GOT3 (cell line): ENCODE measurements around the gene AFAP1L2.
"Not testable (repeated sequence)": the region's sequence is repeated elsewhere in the genome, so short reads cannot be mapped to it uniquely, and the experiment has no call there.

Experiments used
- DNase-seq: peaks from one replicate; lab custom pipeline; 2025; ENCODE audit warnings: mixed read lengths; lab: John Stamatoyannopoulos, UW

AFAP1L2 gene

DNA sequence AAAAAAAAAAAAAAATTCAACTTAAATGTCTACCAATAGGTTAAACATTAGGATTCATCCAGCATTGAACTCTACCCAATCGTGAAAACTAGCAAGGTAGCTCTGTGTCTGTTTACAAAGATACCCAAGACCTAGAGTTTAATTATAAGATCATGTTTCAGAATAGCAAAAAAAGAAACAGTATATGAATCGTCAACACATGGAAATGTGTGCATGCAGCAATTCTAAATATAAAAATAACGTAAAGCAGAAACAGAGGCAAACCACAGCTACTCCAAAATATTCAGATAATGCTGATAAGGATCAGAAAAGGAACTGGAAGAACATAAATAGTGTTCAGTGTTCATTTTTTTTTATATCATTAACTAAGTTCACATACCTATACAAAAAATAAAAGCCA is 68.7 kb downstream of the AFAP1L2 start:
- DNase-seq: no peak

- no peak for DNase-seq
Observed at GRCh38 chr10:114334301-114334700, 70.0 kb downstream of the AFAP1L2 start.

- not testable (repeated sequence) for DNase-seq
Observed at GRCh38 chr10:114333441-114333840, 70.9 kb downstream of the AFAP1L2 start.

GRCh38 chr10:114332301-114333192 is 71.8 kb downstream of the AFAP1L2 start:
- no peak for DNase-seq

GRCh38 chr10:114329634-114330365 is 74.5 kb downstream of the AFAP1L2 start:
- no peak for DNase-seq

DNA sequence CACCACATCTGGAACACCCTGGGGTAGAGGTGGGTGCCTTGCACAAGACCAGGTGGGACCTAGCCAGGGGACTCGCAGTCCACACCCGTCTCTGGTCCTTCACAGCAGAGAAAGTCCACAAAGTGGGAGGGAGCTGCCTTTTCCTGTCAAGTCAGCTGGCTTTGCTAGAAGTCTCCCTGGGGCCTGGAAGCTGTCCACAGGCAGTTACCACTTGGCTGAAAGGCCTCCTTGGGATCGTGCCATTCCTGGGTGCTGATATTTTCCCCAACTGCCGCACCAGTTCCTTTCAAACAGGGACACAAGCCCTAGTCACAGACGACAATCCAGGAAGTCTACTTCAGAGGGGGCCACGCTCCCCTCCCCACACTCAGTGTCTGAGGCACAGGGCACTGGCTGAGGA is 75.4 kb downstream of the AFAP1L2 start:
- no peak for DNase-seq

DNA sequence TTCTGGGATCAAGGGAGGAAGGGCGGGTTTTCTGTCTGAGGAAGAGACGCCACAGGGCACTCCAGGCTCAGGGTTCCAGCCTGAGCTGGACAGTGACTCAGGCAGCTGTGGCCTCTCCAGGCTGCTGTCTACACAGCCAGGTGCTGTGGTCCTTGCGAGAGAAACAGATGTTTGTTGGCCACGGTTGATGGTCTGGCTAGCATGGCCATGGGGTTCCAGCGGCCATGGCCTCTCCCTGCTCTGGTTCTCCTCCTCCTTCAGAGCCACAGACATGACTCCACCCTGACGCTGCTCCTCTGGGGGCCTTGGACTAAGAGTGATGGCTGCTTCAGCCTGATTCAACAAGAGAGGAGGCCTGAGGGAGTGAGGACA is 75.9 kb downstream of the AFAP1L2 start:
- no peak for DNase-seq

DNA sequence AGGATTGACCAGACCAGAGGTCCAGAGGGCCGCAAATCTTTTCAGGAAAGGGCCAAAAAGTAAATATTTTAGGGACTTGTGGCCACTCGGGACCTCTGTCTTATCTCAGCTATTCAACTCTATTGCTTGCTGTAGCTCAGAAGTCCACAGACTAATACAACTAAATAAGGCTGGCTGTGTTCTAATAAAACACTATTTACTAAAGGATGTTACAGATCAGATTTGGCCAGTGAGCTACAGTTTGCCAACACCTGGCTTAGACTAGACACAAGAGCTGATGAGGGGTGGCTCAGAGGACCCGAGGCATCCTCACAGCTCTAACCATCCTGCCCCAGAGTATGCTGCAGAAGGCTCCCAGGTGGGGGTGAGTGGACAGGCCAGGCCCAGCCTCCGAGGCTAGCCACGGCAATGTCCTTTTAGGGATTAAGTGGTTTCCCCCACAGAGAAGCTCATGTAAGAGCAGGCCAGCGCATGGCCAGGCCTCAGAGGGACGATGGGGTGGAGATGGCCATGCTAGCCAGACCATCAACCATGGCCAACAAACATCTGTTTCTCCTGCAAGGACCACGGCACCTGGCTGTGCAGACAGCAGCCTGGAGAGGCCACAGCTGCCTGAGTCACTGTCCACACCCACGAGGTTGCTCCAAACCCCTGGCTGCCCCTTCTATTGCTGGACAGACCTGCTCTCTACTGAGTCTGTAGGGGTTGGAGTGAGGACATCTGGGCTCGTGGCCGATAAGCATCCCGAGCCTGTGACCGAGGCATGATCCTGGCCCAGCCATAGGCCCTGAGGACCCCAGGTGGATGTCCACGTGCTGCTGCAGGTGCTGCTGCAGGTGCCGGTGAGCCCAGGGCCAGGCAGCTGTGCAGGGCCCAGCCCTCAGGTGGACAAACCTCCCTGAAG is 76.5 kb downstream of the AFAP1L2 start:
- no peak for DNase-seq

GRCh38 chr10:114326795-114327194 is 77.5 kb downstream of the AFAP1L2 start:
- no peak for DNase-seq

GRCh38 chr10:114323023-114323422 is 81.3 kb downstream of the AFAP1L2 start:
- no peak for DNase-seq

DNA sequence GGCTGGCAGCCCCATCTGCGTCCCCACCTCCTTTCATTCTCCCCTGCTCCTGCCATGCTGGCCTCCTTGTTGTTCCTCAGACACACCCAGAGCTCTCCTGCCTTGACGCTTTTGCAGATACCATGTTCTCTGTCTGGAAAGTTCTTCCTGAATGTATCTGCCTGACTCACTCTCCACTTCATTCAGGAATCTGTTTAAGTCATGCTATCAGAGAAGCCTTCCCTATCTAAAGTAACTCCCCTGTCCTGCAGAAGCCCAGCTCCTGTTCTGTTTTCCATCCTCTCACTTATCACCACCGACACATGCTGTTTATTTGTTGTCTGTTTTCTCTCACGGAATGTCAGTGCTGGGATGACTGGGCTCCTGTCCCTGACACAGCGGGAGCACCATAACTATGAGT is 82.0 kb downstream of the AFAP1L2 start:
- no peak for DNase-seq

GRCh38 chr10:114320249-114321116 is 83.8 kb downstream of the AFAP1L2 start:
- no peak for DNase-seq

- no peak for DNase-seq
Observed at GRCh38 chr10:114319406-114320248, 84.7 kb downstream of the AFAP1L2 start.

DNA sequence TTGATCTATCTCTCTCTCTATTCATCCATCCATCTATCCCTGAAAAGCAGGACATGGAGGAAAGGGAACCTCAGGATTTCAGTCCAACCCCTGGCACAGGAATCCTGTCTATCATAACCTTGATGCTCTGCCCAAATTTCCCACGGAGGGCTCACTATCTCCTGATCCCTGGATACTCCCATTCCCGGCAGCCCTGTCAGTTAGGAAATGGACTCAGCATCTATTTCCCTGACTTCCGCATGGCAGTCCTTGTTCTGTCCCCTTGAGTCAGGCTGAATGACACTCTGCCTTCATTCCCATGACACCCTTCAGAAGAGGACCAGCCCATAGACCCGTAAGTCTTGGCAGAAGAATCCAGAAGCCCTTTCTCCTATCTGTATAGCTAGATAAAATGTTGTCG is 87.6 kb downstream of the AFAP1L2 start:
- DNase-seq: no peak

DNA sequence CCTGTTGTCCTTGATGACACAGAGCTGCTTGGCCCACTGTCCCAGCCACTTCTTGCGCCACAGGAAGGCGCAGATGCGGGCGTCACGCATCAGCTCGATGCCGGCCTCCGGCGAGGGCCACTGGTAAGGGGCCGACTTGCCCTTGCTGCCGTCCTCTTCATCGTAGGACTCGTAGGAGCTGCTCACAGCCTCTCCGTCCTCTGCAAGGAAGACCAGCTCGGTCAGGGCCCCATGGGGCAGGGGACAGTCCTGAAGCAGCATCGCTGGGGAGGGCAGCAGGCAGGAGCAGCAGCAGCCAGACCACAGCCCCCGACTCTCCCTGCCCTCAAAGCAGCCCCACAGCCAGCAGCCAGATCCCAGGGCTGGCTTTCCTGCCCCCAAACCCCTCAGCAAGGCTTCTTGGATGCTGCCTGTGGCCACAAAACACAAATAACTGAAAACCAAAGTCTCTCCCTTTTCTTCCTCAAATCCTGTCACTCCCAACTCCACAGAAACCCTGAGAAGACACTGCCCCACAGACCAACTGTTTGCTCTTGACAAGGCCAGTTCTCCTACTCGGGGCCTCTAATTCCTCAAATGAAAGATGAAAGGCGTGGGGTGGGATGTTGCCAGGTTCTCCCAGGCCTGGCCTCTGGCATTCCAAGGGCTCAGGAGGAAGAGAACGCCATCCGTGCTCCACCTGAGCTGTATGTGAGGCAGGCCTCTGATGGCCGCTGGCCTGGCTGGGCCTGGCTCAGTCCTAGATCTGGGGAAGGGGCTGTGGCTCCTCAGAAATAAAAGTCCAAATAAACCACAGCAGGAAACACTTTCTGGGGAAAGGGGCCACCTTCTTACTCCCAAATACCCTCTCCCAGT is 88.5 kb downstream of the AFAP1L2 start:
- DNase-seq: no peak

DNA sequence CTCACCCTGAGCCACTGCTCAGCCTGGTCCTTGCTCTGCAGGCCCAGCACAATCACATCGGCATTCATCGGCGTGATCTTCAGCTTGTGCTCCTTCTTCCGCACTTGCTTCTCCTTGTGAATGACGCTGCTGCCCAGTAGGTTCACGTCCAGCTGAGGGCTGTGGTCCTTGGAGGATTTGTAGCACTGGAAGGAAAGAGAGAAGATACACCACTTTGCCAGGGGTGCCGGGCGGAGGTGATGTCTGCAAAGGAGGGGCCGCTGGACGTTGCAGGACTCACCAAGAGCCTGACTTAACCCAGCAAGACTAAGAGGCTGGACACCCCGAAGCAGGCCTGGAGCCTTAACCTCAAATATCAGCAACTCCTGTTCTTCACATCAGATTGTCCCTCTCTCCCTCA is 90.4 kb downstream of the AFAP1L2 start:
- no peak for DNase-seq

- DNase-seq: no peak
Observed at GRCh38 chr10:114313139-114313538, 91.2 kb downstream of the AFAP1L2 start.

DNA sequence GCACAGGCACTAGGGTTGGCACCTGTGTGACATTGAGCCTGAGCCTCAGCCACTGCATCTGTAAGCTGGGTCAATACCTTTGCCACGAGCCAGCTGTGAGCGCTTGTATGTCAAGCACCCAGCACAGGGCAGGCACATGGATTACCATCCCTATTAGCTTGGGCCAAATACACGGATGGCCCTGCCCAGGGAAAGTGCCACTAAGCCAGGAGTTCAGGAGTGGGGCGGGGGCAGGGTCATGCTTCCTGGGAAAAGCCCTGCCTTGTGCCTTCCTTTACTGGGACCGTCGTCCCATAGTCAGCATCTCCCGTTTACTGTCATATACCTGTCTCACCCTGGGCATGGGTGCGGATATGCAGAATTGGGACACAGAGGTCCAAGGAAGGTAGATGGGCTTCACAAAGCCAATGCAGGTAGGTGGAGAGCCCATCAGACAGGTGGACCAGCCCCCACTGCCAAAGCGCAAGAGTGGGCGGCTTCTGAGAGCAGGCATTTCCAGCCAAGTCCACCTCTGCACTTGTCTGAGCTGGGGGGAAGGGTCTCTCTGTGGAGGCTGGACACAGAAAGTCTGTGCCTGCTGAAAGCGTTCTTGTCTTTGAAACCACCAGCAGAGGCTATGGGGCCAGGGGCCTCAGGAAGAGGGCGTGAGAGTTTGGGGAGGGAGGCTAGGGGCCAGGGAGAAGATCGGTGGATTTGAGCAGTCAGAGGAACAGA is 92.6 kb downstream of the AFAP1L2 start:
- no peak for DNase-seq

GRCh38 chr10:114311023-114311422 is 93.3 kb downstream of the AFAP1L2 start:
- DNase-seq: no peak
